ENCODE data around the gene PDGFA.

PDGFA gene

DNA sequence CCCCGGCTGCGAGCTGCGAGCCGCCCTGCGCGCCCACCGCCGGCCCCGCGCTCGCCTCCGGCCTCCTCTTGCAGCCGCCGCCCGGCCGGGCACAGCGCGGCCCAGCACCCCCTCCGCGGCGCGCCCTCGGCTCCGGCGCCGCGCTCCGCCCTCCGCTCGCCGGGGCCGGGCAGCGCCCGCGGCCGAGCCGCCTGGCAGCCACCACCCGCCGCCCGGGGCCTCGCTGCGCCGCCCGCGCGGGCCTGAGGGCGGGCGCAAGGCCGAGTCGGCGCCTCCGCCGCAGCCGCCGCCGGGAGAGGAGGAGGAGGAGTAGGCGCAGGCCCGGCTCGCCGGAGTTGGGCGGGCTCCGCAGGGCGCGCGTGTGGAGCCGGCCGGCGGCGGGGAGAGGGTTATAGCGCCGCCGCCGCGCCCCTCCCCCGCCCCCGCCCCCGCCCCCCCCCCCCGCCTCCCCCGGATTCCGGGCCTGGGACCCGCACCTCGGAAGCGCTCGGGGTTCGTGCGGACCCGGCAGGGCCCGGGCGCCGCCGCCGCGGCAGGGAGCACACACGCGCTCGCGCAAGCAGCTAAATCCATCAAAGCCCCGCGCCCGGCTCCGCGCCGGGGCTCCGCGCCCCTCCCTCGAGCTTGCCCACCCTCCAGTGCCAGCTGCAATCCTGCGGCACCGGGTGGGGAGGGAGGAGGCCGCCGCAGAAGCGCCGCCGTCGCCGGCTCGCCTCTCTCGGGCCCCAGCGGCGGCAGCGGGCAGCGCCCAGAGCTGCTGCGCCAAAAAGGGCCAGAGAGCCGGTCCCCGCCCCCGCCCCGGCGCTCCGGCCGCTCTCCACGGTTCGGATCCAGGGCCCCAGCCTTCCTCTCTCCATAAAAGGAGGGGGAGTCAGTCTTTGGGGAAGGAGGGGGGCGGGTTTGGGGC, at the start of gene PDGFA:
Gene PDGFA, minus strand, starts transcription at position 363 of the 907 bp plus-strand sequence. CDS start 845 bp downstream, outside the sequence.
- DNase-seq (ENCODE audit: low read depth in 2 of 2) = no peak

GRCh38 chr7:568031-568951, 48.6 kb upstream of the PDGFA start:
- no peak for DNase-seq (ENCODE audit: low read depth in 2 of 2)

DNA sequence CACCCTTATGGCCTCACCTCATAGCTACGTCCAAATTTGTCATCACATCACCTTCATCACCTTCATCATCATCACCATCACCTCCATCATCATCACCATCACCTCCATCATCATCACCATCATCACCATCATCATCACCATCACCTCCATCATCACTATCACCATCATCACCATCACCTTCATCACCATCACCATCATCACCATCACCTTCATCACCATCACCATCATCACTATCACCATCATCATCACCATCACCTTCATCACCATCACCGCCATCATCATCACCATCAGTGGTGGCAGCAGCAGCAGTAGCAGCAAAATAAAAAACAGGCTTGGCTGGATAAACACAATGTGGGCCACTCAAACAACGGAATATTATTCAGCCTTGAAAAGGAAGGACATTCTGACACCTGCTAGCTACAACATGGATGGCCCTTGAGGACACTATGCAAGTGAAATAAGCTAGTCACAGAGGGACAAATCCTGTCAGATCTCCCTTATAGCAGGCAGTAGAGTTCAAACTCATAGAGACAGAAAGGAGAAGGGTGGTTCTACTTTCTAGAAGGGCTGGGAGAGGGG, 47.7 kb upstream of the PDGFA start:
- no peak for DNase-seq (ENCODE audit: low read depth in 2 of 2)

- DNase-seq (ENCODE audit: low read depth in 2 of 2) = no peak
Measured at GRCh38 chr7:566100-566499, 46.5 kb upstream of the PDGFA start.

DNA sequence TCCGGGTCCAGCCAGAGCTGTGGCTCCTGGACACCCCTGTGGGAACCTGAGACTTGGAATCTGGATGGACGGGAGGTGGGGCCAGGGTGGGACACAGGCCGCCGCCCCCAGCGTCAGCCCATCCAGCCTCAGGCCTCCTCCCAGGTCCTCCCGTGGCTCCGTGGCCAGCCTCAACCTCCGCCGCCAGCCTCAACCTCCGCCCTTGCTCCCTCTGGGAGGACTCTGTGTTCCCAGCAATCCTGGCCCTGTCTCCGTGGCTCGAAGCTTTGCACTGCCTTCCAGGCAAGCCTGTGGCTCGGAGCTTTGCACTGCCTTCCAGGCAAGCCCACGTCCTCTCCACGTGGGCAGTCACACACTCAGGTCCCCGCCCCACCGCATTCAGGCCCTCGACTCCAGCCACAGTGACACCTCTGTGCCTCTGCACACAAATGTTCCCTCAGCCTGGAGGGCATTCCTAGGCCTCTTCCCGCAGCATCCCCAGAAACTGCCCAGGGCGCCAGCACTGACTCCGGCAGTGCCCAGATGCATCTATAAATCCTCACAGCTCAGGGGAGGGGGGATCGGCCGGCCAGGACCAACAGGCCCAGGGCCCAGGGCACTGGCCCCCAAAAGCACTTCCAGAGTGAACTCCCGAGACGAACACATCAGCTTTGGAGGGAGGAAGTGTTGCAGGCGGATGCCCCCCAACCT, 44.7 kb upstream of the PDGFA start:
- no peak for DNase-seq (ENCODE audit: low read depth in 2 of 2)

DNA sequence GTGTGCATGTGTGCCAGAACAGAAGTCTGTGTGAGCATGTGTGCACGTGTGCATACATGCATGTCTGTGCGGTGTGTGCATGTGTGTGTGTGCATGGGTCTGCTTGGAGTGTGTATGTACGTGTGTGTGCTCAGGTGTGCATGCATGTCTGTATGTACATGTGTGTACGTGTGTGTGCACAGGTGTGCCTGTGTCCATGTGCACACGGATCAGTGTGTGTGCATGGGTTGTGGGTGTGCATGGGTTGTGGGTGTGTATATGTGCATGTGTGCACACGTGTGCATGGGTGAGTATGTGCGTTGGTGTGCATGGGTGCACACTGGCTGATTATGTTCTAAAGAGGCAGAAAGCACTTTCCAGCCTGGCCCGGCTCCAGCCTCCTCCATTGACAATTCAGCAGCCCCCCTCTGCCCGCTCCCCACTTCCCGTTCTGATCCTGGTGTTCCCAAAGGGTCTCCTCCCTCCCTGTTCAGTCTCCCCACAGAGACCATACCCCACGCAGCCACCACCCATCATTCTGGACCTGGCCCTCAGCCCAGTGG, 44.1 kb upstream of the PDGFA start:
- no peak for DNase-seq (ENCODE audit: low read depth in 2 of 2)

DNA sequence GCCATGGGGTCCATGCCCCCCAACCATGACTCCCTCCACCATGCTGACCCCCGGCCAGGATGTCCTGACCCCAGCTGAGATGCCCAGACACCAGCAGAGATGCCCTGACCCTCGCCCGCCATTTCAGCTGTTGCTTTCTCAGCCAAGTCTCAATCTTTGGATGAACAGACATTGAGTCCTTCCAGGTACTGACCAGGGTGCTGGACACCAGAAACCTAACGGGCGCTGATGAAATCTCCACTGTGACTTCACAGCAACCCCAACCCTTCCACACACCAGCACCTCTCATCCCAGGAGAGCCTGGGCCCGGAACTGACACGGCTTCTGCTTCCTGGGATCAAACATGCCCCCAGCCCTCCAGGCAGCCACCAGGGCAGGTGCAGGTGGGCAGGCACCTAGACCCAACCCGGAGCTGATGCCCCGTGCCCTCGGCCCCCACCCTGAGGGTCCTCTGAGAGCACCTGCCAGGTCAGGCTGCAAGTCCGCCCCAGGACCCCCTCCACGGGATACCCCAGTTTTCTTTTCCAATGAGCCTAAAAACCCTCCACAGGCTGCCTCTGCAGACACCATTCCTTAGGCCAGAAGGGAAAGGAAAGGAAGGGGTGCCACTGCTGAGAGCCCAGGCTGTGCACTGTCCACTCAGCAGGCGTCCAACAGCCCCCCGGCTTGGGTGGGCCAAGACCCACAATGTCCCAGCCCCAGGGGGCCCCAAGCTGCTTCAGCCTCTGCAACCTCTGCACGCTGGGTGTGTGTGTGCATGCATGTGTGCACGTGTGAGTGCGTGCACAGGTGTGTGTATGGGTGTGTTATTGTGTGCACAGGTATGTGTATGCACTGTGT, 43.4 kb upstream of the PDGFA start:
- DNase-seq (ENCODE audit: low read depth in 2 of 2) = no peak

DNA sequence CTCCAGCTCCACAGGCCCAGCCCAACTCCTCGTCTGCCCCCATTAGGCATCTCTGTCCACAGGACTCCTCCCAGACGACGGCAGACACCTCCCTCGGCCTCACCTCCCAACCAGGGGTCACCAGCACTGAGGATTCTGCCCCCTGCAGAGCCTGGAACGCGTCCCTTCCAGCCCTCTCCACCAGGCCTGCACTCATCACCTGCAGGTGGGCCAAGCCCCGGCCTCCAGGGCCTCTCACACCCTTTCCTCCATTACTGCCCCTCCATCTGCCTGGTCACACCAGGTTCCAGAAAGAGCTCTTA, 42.7 kb upstream of the PDGFA start:
- DNase-seq (ENCODE audit: low read depth in 2 of 2) = no peak

GRCh38 chr7:561631-562373, 42.2 kb upstream of the PDGFA start:
- no peak for DNase-seq (ENCODE audit: low read depth in 2 of 2)

DNA sequence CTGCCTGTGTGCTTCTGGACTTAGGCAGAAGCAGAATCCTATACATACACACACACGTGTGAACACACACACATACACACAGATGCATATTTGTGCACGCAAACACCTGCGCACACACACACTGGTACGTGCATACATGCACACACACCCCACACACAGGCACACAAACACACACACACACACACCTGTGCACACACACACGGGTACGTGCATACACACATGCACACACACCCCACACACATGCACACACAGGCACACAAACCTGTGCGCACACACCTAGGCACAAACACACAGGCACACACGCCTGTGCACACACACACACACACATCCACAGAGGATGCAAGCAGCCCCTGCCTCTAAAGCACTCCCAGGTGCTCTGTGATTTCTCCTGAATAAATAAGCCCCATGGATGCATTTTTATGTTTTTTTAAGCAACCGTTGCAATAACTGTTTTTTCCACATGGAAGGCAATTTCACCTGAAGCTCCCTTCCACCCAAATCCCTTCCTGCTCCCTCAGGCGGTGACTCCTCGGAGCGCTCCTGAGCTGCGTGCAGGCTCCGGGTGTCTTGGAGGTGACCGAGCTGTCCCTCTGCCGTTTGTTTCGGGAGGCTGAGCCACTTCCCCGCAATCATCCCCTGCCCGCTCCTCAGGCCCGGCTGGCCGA, 41.5 kb upstream of the PDGFA start:
- no peak for DNase-seq (ENCODE audit: low read depth in 2 of 2)

DNA sequence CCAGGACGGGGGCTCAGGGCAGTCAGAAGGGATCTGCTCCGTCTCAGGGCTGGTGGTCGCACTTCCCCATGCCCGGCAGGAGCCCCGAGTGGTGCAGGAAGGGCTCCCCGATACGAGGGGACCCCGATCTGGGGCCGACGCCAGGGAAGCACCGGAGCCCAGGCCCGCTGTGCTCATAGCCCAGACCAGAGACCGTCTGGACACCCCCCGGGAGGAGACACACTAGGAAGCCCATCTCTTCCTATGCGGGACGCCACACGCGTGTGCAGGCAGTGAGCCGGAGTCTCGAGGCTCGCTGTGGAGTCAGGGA, 39.7 kb upstream of the PDGFA start:
- DNase-seq (ENCODE audit: low read depth in 2 of 2) = no peak

GRCh38 chr7:557558-557881, 37.9 kb upstream of the PDGFA start:
- no peak for DNase-seq (ENCODE audit: low read depth in 2 of 2)

DNA sequence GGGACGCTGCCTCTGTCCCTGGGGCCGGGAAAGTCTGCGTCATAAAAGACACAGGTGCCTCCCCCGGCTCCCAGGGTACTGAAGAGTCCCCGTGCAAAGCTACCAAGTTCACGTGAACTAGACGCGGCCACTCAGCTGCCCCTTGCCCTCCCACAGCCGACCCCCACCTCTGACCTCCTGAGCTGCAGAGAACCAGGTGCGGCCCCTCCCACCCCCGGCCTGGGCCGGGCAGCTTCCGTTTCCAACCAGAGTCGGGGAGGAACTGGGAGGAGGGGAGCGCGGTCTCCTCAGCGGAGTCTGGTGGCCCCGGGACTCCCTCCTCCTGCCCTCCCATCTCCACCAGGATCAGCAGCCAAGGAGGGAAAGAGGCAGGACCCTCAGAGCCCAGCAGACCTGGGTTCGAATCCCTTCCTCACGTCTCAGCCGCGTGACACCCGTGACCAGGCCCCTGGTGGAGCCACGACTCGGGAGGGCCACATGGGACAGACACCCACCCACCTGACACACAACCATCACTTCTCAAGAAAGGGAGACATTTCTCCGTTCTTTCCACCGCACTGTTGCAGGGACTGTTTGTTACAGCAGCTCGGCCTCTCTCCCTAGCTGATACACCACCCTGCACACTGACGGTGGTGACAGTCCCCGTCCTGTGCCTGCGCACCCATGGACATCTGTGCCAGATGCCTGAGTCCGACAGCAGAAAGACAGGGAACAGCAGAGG, 37.4 kb upstream of the PDGFA start:
- DNase-seq (ENCODE audit: low read depth in 2 of 2) = no peak

- no peak for DNase-seq (ENCODE audit: low read depth in 2 of 2)
Measured at GRCh38 chr7:556291-556826, 36.7 kb upstream of the PDGFA start.

GRCh38 chr7:555551-556160, 36.0 kb upstream of the PDGFA start:
- DNase-seq (ENCODE audit: low read depth in 2 of 2) = no peak

DNA sequence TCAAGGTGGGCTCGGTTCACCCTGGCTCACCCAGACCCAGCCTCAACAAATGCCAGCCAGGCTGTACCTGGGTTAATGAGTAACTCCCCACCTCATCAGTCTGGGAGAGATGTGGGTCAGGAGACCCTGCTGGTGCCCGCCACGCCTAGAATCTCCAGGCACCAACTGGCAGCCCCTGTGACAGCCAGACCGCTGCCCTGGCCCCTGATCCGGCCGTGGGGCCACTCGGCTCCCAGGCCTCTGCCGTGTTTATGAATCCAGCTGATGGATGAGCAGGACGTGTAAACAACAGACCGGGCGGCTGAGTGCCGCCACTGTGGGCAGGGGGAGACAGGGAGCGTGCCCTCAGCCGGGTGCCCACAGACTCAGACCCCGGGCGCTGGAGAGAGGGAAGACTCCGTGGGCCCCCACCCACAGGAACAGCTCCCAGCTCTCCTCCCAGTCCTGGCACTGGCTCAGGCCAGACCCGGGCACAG, 34.0 kb upstream of the PDGFA start:
- DNase-seq (ENCODE audit: low read depth in 2 of 2) = no peak

- no peak for DNase-seq (ENCODE audit: low read depth in 2 of 2)
Measured at GRCh38 chr7:552868-553635, 33.4 kb upstream of the PDGFA start.
